ENCODE measurements around the gene SFT2D1.
"Not testable (repeated sequence)": the region's sequence is repeated elsewhere in the genome, so short reads cannot be mapped to it uniquely, and the experiment has no call there.

The SFT2D1 gene

GRCh38 chr6:166365806-166366205 lies 23.5 kb upstream of the SFT2D1 start:
- DNase-seq = no peak
- intact Hi-C loops (cut with DNase I) = no loop called here

GRCh38 chr6:166365221-166365620 lies 22.9 kb upstream of the SFT2D1 start:
- DNase-seq = peak in 1 of 10 donors; percentile 28
- intact Hi-C loops (cut with DNase I) = no loop called here

- no peak for DNase-seq
- intact Hi-C loops (cut with DNase I) = no loop called here
Observed at GRCh38 chr6:166364456-166364855, 22.1 kb upstream of the SFT2D1 start.

- intact Hi-C loops (cut with DNase I); DNase-seq: not testable (repeated sequence)
Observed at GRCh38 chr6:166362427-166362826, 20.1 kb upstream of the SFT2D1 start.

GRCh38 chr6:166361077-166361429 lies 18.7 kb upstream of the SFT2D1 start:
- no peak for DNase-seq
- intact Hi-C loops (cut with DNase I) = no loop called here

- intact Hi-C loops (cut with DNase I) = no loop called here
- DNase-seq = no peak
Observed at GRCh38 chr6:166360243-166361076, 18.1 kb upstream of the SFT2D1 start.

GRCh38 chr6:166355552-166355951 lies 13.2 kb upstream of the SFT2D1 start:
- DNase-seq = no peak
- intact Hi-C loops (cut with DNase I) = no loop called here

- intact Hi-C loops (cut with DNase I) = no loop called here
- no peak for DNase-seq
Observed at GRCh38 chr6:166354965-166355364, 12.6 kb upstream of the SFT2D1 start.

- peak in 1 of 10 donors; percentile 12 for DNase-seq
- intact Hi-C loops (cut with DNase I) = no loop called here
Observed at GRCh38 chr6:166354143-166354542, 11.8 kb upstream of the SFT2D1 start.

GRCh38 chr6:166353507-166353906 lies 11.2 kb upstream of the SFT2D1 start:
- intact Hi-C loops (cut with DNase I) = no loop called here
- DNase-seq = no peak

- DNase-seq = no peak
- intact Hi-C loops (cut with DNase I) = no loop called here
Observed at GRCh38 chr6:166352923-166353322, 10.6 kb upstream of the SFT2D1 start.

- intact Hi-C loops (cut with DNase I) = no loop called here
- no peak for DNase-seq
Observed at GRCh38 chr6:166351715-166352285, 9.5 kb upstream of the SFT2D1 start.

- intact Hi-C loops (cut with DNase I) = no loop called here
- no peak for DNase-seq
Observed at GRCh38 chr6:166348305-166348949, 6.1 kb upstream of the SFT2D1 start.

GRCh38 chr6:166346965-166347364 lies 4.6 kb upstream of the SFT2D1 start:
- intact Hi-C loops (cut with DNase I) = no loop called here

GRCh38 chr6:166346449-166346848 lies 4.1 kb upstream of the SFT2D1 start:
- no peak for DNase-seq
- intact Hi-C loops (cut with DNase I) = no loop called here

More at GRCh38 chr6:166346965-166347364, 4.6 kb upstream of the SFT2D1 start:
- no peak for DNase-seq

- intact Hi-C loops (cut with DNase I); DNase-seq: not testable (repeated sequence)
Observed at GRCh38 chr6:166345672-166346071, 3.3 kb upstream of the SFT2D1 start.

GRCh38 chr6:166344921-166345320 lies 2.6 kb upstream of the SFT2D1 start:
- intact Hi-C loops (cut with DNase I); DNase-seq: not testable (repeated sequence)

- DNase-seq = no peak
- intact Hi-C loops (cut with DNase I) = no loop called here
Observed at GRCh38 chr6:166344240-166344639, 1.9 kb upstream of the SFT2D1 start.

- intact Hi-C loops (cut with DNase I) = no loop called here
- no peak for DNase-seq
Observed at GRCh38 chr6:166343150-166343487, 774 bp upstream of the SFT2D1 start.

- no peak for DNase-seq
- intact Hi-C loops (cut with DNase I) = no loop called here
Observed at GRCh38 chr6:166341977-166342348, 382 bp downstream of the SFT2D1 start.

- DNase-seq = no peak
- intact Hi-C loops (cut with DNase I) = no loop called here
Observed at GRCh38 chr6:166341464-166341863, 881 bp downstream of the SFT2D1 start.

GRCh38 chr6:166338854-166339253 lies 3.5 kb downstream of the SFT2D1 start:
- no peak for DNase-seq
- intact Hi-C loops (cut with DNase I) = no loop called here

Data from posterior cingulate gyrus (tissue), 11 donors.